ENCODE data around the gene NNAT.
"Not testable (repeated sequence)": the region's sequence is repeated elsewhere in the genome, so short reads cannot be mapped to it uniquely, and the experiment has no call there.

Gene NNAT

GRCh38 chr20:37521061-37521771 is at the start of gene NNAT:
Gene NNAT, plus strand, starts transcription at chr20:37521250. Its CDS starts 82 bp downstream, at chr20:37521332.
- DNase-seq (ENCODE audit: low read depth in 2 of 2, low spot score in 1 of 2), result no peak

DNA sequence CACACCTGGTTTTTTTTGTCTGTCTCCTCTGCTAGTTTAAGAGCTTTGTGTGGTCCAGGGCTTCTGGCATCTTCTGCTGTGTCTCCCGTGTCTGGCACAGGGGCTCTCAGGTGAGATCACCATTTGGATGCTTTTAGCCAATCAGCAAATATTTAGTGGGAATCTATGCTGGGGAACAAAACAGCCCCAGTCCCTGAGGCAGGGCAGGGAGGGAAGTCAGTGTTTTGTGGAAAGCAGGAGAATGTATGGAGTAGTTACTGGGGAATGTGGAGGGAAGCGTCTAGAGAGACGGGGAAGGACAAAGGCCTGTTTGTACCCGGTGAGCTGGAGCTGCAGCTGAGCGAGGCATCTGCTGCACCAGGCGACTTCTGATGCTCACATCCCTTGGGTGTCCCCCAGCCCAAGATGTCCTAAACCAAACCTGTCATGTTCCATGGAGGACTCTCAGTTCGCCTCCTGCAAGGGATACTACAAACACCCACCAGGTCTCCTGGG is 49.3 kb upstream of the NNAT start:
- no peak for DNase-seq (ENCODE audit: low read depth in 2 of 2, low spot score in 1 of 2)

- not testable (repeated sequence) for DNase-seq (ENCODE audit: low read depth in 2 of 2, low spot score in 1 of 2)
Measured at GRCh38 chr20:37472435-37472834, 48.6 kb upstream of the NNAT start.

GRCh38 chr20:37473249-37474000 is 47.6 kb upstream of the NNAT start:
- no peak for DNase-seq (ENCODE audit: low read depth in 2 of 2, low spot score in 1 of 2)

GRCh38 chr20:37474386-37474785 is 46.7 kb upstream of the NNAT start:
- no peak for DNase-seq (ENCODE audit: low read depth in 2 of 2, low spot score in 1 of 2)

DNA sequence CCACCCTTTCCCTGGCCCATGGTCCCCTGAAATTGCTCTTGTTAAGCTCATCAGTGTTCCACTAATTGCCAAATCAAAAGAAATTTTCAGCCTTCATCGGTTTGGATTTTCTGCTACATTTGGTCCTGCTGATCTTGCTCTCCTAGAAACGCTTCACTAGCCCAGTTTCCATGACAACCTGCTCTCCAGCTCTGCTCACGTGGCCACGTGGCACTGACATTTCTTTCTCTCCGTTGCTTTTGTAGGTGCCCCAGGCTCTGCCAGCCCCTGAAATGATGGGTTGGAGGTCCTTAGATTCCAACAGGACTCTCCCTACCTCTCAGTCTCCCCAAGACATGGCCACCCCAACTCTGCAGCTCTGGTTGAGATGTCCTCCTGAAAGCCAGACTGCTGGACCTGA is 45.8 kb upstream of the NNAT start:
- no peak for DNase-seq (ENCODE audit: low read depth in 2 of 2, low spot score in 1 of 2)

DNA sequence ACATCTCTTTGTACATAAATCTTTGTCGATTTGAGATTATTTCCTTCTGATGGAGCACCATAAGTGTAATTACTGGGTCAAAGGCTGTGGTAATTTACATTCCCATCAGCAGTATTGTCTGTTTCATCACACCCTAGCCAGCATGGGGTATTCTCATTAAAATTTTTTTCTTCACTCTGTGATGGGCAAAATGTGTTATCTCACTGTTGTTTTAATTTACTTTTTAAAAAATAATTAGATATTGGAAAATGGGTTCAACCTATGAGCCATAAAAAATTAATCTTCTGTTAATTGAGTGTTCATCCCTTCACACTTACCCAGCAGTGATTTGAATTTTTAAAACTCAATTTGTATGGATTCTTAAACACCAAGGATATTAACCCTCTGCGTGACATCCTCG is 44.0 kb upstream of the NNAT start:
- no peak for DNase-seq (ENCODE audit: low read depth in 2 of 2, low spot score in 1 of 2)

GRCh38 chr20:37479266-37479665 is 41.8 kb upstream of the NNAT start:
- no peak for DNase-seq (ENCODE audit: low read depth in 2 of 2, low spot score in 1 of 2)

DNA sequence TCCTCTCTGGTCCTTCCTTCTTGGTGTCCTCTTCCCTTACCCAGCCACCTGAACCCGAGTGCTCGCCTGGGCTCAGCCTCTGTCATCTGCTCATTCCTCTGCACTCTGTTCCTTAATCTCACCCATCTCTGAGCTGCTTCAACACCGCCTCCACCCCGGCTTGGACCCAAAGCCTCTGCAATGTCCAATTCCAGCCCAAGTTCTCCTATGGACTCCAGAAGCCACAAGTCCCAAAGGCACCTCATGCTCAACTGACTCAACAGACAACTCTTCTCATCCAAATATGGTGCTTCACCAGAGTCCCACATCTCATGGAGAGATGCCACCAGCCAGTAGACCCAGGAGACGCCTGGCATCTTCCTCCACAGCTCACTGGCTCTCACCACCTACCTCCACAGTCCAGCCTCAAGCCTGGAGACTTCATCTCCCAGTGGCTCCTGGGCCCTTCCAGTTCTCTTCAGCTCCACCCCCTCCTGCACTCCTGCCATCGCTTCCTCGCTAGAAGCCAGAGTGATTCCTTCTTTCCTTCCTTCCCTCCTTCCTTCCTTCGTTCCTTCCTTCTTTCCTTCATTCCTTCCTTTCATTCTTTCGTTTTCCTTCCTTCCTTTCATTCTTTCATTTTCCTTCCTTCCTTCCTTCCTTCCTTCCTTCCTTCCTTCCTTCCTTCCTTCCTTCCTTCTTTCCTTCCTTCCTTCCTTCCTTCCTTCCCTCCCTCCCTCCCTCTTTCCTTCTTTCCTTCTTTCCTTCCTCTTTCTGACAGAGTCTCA is 40.9 kb upstream of the NNAT start:
- no peak for DNase-seq (ENCODE audit: low read depth in 2 of 2, low spot score in 1 of 2)

GRCh38 chr20:37480919-37481318 is 40.1 kb upstream of the NNAT start:
- no peak for DNase-seq (ENCODE audit: low read depth in 2 of 2, low spot score in 1 of 2)

DNA sequence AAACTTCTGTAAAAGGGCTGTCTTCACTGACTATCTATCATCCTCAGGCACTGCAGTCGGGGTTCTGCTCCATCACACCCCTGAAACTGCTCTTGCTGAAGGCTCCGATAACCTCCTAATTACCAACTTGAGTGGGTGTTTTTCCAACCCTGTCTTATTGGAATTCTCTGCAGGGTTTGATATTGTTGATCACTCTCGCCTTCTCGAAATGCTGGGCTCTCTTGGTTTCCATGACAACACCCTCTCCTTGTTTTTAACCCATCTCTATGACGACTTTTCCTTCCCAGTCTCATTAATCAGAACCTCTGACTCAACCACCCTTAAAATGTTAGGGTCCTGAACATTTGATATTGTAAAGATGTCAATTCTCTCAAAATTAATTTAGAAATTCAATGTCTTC is 39.4 kb upstream of the NNAT start:
- DNase-seq (ENCODE audit: low read depth in 2 of 2, low spot score in 1 of 2), result no peak

GRCh38 chr20:37484331-37484730 is 36.7 kb upstream of the NNAT start:
- DNase-seq (ENCODE audit: low read depth in 2 of 2, low spot score in 1 of 2), result no peak

DNA sequence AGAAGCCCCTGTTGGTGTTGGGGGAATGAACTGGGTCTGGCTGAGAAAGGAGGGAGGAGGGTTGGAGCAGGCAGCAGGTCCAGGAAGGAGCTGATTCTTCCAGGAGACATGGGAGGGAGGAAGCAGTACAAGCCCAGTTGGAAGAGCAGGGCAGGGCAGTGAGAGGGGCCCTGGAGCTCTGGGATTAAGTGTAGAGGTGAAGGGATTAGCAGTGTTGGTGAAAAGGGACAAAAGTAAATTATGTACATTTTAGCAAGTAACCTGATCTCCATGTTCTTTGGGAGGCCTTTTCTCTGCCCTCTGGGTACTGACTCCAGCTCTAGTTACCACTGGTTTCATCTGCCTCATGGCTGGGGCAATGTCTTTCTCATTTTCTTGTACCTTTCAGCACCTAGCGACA is 34.8 kb upstream of the NNAT start:
- DNase-seq (ENCODE audit: low read depth in 2 of 2, low spot score in 1 of 2), result not testable (repeated sequence)

DNA sequence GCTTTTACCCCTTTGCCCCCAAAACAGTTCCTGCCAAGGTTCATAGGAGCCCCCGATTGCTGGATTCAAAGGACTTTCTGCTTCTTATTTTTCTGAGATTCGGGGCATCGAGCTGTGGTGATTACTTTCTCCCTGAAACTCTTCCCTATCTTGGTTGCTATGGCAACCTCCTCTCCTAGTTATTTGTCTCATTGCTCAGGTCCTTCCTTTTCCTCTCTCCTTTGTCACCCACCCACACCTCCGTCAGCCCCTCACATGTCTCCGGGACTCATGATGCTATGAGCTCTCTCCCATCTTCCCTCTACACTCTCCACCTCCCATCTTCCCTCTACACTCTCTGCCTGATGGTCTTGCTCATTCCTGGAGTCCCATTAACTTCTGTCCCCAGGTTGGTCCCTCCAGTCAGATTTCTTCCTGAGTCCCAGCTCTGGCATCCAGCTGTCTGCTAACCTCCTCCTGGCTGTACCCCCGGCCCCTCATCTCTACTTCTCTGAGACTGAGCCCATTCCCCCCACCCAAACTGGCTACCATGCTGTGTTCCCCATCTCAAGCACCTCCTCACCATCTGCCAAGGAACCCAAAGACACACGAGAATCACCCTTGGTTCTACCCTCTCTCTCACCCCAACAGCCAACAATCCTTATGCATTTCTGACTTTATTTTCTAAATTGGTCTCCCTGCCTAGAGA is 30.2 kb upstream of the NNAT start:
- DNase-seq (ENCODE audit: low read depth in 2 of 2, low spot score in 1 of 2), result no peak

DNA sequence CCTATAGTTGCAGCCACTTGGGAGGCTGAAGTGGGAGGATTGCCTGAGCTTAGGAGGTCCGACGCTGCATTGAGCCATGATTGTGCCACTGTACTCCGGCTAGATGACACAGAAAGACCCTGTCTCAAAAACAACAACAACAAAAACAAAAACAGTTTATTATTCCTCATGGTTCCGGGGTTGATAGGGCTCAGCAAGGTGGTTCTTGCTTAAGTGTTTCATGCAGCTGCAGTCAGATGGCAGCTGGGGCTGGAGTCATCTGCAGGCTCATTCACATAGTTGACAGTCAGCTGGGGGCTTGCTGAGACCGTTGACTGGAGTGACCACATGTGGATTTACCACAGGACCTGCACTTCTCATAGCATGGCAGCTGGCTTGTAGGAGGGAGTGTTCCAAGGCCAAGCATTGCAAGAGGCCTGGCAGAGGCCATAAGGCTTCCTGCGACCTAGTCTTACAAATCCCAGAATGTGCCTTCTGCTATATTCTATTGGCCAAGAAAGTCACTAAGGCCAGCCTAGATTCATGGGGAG is 28.9 kb upstream of the NNAT start:
- no peak for DNase-seq (ENCODE audit: low read depth in 2 of 2, low spot score in 1 of 2)

GRCh38 chr20:37492945-37493344 is 28.1 kb upstream of the NNAT start:
- no peak for DNase-seq (ENCODE audit: low read depth in 2 of 2, low spot score in 1 of 2)

GRCh38 chr20:37494301-37494700 is 26.7 kb upstream of the NNAT start:
- no peak for DNase-seq (ENCODE audit: low read depth in 2 of 2, low spot score in 1 of 2)

DNA sequence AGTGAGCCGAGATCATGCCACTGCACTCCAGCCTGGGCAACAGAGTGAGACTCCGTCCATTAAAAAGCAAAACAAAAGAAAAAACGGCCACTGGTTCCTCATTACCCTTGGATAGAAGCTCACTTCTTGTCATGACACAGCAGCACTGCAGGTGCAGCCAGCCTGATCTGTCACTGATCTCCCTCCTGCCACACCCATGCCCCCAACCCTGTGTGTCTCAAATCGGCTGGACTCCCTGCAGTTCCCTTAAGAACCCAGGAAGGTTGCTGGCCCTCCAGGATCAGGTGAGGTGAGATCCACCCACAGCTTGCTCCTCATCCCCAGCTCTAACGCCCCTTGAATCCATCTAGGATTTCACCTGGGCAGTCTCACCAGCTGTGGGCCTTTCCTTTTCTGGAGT is 26.3 kb upstream of the NNAT start:
- no peak for DNase-seq (ENCODE audit: low read depth in 2 of 2, low spot score in 1 of 2)

DNA sequence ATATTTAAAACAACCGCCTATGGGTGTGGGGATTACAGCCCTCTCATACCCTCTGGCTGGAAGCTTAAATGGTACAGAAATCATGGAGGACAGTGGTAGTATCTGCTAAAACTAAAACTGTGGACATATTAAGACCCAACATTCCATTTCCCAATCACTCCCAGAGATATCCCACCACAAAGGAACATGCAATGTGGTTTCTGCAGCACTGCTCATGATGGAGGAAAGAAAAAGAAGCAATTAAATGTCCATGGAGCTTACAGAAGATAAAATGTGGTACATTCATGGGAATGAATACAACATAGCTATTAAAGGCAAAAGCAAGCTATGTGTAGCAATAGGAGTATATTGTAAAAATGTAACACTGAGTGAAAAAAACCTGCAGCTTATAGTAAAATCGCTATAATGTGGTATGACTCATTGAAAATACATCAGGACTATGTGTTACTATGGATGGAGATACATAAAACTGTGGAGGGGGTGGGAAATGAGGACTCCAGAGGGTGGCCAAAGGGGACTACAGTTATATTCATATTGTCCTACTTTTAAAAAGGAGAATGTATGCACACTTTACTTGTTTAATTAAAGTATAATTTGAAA is 22.9 kb upstream of the NNAT start:
- DNase-seq (ENCODE audit: low read depth in 2 of 2, low spot score in 1 of 2), result no peak

DNA sequence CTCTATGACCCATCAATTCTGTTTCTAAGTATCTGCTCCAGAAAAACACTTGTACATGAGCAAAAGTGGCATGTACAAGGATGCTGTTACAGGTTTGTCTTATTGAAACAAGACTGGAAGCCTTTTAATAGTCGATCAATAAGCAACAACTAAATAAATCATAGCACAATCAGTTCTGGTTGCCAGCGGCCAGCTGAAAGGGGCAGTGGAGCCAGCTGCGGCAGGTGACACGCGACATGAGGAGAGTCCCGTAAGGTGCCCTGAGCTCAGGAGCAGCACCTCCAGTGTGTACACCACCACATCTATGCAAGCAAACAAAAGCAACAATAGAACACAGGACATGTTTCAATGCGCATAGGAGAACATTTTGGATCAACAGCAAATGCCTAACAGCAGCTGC is 20.7 kb upstream of the NNAT start:
- DNase-seq (ENCODE audit: low read depth in 2 of 2, low spot score in 1 of 2), result no peak

- DNase-seq (ENCODE audit: low read depth in 2 of 2, low spot score in 1 of 2), result no peak
Measured at GRCh38 chr20:37501940-37502339, 19.1 kb upstream of the NNAT start.

Data from stimulated activated CD8-positive, alpha-beta memory T cell treated with anti-CD3 and anti-CD28 coated beads, Interleukin-4, amount 100 ng/mL, for 1 hour (primary cell).